Upper lobe of left lung (tissue), 6 donors: ENCODE results near the gene MLPH. TPM values are rescaled to one million over a fixed set of nuclear protein-coding genes. Genes with fewer than 3 reads are reported as not detected.

Experiments
- ATAC-seq, 2 donors: fragments of 200-7000 bp; cut with Tn5 transposase; one replicate each; pipeline ENCODE4 v1.9.1; 2022; ENCODE audit warnings: mild to moderate bottlenecking in 2 of 2, moderate library complexity in 2 of 2; ENCODE audit not compliant: low FRiP score in 2 of 2
- DNase-seq, 2 donors: peaks; one replicate each; pipeline ENCODE4 v3.0.0-alpha.2; 2019 to 2020
- H3K27ac ChIP-seq, 4 donors: fragments of 200-600 bp; sonication (generic); one replicate each; pipeline ENCODE4 v1.5.1; 2016 to 2019
- H3K27me3 ChIP-seq, 4 donors: fragments of 200-600 bp; sonication (generic); one replicate each; pipeline ENCODE4 v1.5.1; 2017 to 2019
- H3K36me3 ChIP-seq, 4 donors: fragments of 200-600 bp; sonication (generic); one replicate each; pipeline ENCODE4 v1.5.1; 2016 to 2019
- H3K4me1 ChIP-seq, 4 donors: fragments of 200-600 bp; sonication (generic); one replicate each; pipeline ENCODE4 v1.5.1; 2018 to 2019
- H3K4me3 ChIP-seq, 4 donors: fragments of 200-600 bp; sonication (generic); one replicate each; pipeline ENCODE4 v1.5.1; 2017 to 2019; ENCODE audit warnings: mild to moderate bottlenecking in 2 of 4, moderate library complexity in 1 of 4
- H3K9me3 ChIP-seq, 4 donors: fragments of 200-600 bp; sonication (generic); one replicate each; pipeline ENCODE4 v1.5.1; 2018 to 2019
- EP300 ChIP-seq, 4 donors: sonication (generic); formaldehyde crosslinking; IDR thresholded peaks; one replicate each; pipeline ENCODE4 v1.5.1; 2017; ENCODE audit warnings: antibody characterized with exemption in 4 of 4, control low read depth in 2 of 4
- POLR2A ChIP-seq, 4 donors: fragments of 450-650 bp; IDR thresholded peaks; one replicate each; pipeline ENCODE4 v1.5.1; 2016 to 2017; ENCODE audit warnings: antibody characterized with exemption in 4 of 4, mild to moderate bottlenecking in 2 of 4
- POLR2AphosphoS5 ChIP-seq, 2 donors: sonication (generic); formaldehyde crosslinking; IDR thresholded peaks; one replicate each; pipeline ENCODE4 v1.5.1; 2017; ENCODE audit warnings: antibody characterized with exemption in 2 of 2
- WGBS, 2 donors: methylation state at CpG; one replicate each; pipeline ENCODE4 v1.1.5; 2017 to 2018; 5-methylcytosine and 5-hydroxymethylcytosine counted together
- total RNA-seq, 6 donors: library from RNA; depleted of rRNA in 4 of 6; stranded (reverse); fragments of >200 nt in 4 of 6; gene quantifications; one replicate each; pipeline versions ENCODE4 v1.1.0 to v1.2.1, GENCODE V29; 2016 to 2021
- TF ChIP-seq, protein P1 (sequence below), 6 experiments: fragments of 450-650 bp in 4 of 6; fragments of 200-600 bp in 2 of 6; sonication (generic) in 2 of 6; IDR thresholded peaks; one replicate each; pipeline ENCODE4 v1.5.1; 2016 to 2019; ENCODE audit warnings: antibody characterized with exemption in 6 of 6
- donor health status: DM: no; HTN: no; CAD: no; lungs with moderate emphysema.
- donor health status: DM: no; HTN: yes; CAD: no; lungs with severe emphysema.

The MLPH gene
- total RNA-seq, 6 donors from 2014 or later: 289 to 1,452 (median 502) TPM

DNA sequence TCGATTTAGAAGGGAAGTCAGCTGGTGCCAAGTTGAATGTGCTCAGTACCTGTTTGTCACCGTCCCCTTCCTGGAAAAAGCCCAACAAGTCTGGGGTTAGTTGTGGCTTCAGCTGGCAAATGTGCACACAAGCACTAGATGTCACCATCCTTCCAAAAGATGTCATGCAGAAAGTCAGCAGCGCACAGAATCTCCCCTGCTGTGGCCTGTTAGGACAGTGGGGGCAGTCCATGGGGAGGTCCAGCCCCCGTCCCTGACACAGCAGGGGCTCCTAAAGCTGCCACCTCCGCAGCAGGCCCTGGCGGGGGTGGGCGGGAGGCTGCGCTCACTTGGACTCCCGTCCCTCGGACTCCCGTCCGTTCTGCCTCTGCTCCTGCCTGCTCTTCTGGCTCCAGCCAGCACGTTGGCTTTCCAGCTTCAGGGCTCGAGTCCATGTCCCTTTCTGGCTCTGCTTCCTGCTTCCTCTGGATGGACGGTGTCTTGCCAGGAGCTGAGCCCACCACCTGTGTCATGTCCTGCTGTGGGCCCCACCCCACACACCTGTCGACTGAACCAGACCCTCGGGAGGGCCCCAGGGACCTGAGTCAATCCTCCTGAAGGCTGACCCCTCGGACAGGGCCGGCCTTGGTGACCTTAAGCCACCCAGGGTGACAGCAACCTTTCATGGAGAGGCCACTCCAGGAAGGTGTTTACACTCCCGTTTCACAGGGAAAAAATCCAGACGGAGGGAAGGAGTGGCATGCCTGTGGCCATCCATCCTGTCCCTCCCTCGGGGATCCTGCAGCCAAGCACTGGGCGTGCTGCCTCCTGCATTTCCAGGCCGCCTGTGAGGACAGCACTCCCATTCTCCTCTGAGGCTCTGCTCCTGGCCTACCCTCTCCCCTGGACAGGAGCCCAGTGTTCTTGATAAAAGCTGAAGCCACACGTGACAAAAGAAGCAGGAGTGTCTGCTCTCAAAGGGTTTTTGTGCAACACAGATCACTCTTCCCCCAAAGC, 95.0 kb downstream of the MLPH start:
- peak; percentile 15 to 39 for TF ChIP-seq POLR2AphosphoS5 (IDR thresholded peaks at IDR 0.05)
- no peak for TF ChIP-seq POLR2A (IDR thresholded peaks at IDR 0.05)
- no peak for TF ChIP-seq EP300 (IDR thresholded peaks at IDR 0.05)
- TF ChIP-seq, protein P1, sequence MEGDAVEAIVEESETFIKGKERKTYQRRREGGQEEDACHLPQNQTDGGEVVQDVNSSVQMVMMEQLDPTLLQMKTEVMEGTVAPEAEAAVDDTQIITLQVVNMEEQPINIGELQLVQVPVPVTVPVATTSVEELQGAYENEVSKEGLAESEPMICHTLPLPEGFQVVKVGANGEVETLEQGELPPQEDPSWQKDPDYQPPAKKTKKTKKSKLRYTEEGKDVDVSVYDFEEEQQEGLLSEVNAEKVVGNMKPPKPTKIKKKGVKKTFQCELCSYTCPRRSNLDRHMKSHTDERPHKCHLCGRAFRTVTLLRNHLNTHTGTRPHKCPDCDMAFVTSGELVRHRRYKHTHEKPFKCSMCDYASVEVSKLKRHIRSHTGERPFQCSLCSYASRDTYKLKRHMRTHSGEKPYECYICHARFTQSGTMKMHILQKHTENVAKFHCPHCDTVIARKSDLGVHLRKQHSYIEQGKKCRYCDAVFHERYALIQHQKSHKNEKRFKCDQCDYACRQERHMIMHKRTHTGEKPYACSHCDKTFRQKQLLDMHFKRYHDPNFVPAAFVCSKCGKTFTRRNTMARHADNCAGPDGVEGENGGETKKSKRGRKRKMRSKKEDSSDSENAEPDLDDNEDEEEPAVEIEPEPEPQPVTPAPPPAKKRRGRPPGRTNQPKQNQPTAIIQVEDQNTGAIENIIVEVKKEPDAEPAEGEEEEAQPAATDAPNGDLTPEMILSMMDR (IDR thresholded peaks at IDR 0.05): peak; percentile 35 to 55 (median 44)
- H3K4me1 ChIP-seq: peaks cover 15 to 23% (median 17%) of the 10 kb centered on the region in 4 donors
- no peaks in the 10 kb centered on the region for H3K9me3 ChIP-seq
- peak overlapping the region; percentile 57 to 86 (median 64) for H3K27ac ChIP-seq
- DNase-seq (peak; percentile 80 to 83), ATAC-seq (peak; percentile 65 to 85)
- no peaks in the 10 kb centered on the region for H3K27me3 ChIP-seq
- peaks cover 0 to 6% (median 2%) of the 10 kb centered on the region in 4 donors for H3K36me3 ChIP-seq
- peak overlapping the region in 1 of 4 donors; percentile 19 for H3K4me3 ChIP-seq
- 40 to 55% methylated on average over 13 to 22 of the region's 25 CpGs for WGBS, 2 donors

- no peaks in the 10 kb centered on the region for H3K27me3 ChIP-seq
- peaks cover 15 to 25% (median 20%) of the 10 kb centered on the region in 4 donors for H3K4me1 ChIP-seq
- H3K27ac ChIP-seq: no peak overlapping the region
- no peak for TF ChIP-seq POLR2A (IDR thresholded peaks at IDR 0.05)
- TF ChIP-seq, protein P1 (IDR thresholded peaks at IDR 0.05): no peak
- TF ChIP-seq POLR2AphosphoS5 (IDR thresholded peaks at IDR 0.05): no peak
- TF ChIP-seq EP300 (IDR thresholded peaks at IDR 0.05): no peak
- H3K9me3 ChIP-seq: no peaks in the 10 kb centered on the region
- peaks cover 0 to 6% (median 2%) of the 10 kb centered on the region in 4 donors for H3K36me3 ChIP-seq
- no peak overlapping the region for H3K4me3 ChIP-seq
- ATAC-seq (no peak), DNase-seq (peak in 1 of 2 donors; percentile 39)
- WGBS, 2 donors: 91 to 97% methylated on average over 6 to 19 of the region's 19 CpGs
These were observed 96.6 kb downstream of the MLPH start for GRCh38 chr2:237583385-237584295.

GRCh38 chr2:237585590-237586221, 98.7 kb downstream of the MLPH start:
- WGBS, 2 donors: 73 to 77% methylated on average over 11 to 15 of the region's 15 CpGs
- Histone ChIP-seq H3K36me3 (peaks cover 0 to 6% (median 2%) of the 10 kb centered on the region in 4 donors), H3K4me3 (no peak overlapping the region), H3K27me3 (no peaks in the 10 kb centered on the region), H3K4me1 (peaks cover 18 to 29% (median 24%) of the 10 kb centered on the region in 4 donors), H3K9me3 (no peaks in the 10 kb centered on the region), H3K27ac (no peak overlapping the region)
- no peak for TF ChIP-seq POLR2AphosphoS5 (IDR thresholded peaks at IDR 0.05)
- no peak for TF ChIP-seq POLR2A (IDR thresholded peaks at IDR 0.05)
- TF ChIP-seq, protein P1 (IDR thresholded peaks at IDR 0.05): no peak
- peak in 1 of 2 donors; percentile 40 for DNase-seq
- no peak for ATAC-seq

- no peak for DNase-seq
- peaks cover 9 to 34% (median 12%) of the 10 kb centered on the region in 4 donors for H3K4me1 ChIP-seq
- no peak overlapping the region for H3K27ac ChIP-seq
- TF ChIP-seq, protein P1 (IDR thresholded peaks at IDR 0.05): no peak
- no peak for TF ChIP-seq POLR2AphosphoS5 (IDR thresholded peaks at IDR 0.05)
- TF ChIP-seq POLR2A (IDR thresholded peaks at IDR 0.05): no peak
- no peak for TF ChIP-seq EP300 (IDR thresholded peaks at IDR 0.05)
- no peak overlapping the region for H3K4me3 ChIP-seq
- WGBS, 2 donors: 93 to 94% methylated on average over 9 of the region's 9 CpGs
- no peaks in the 10 kb centered on the region for H3K27me3 ChIP-seq
- ATAC-seq: no peak
- peaks cover 0 to 6% (median 2%) of the 10 kb centered on the region in 4 donors for H3K36me3 ChIP-seq
- no peaks in the 10 kb centered on the region for H3K9me3 ChIP-seq
These were observed 101.1 kb downstream of the MLPH start for GRCh38 chr2:237588044-237588696.
